Right lobe of liver (tissue), 4 donors: ENCODE data around the gene PLIN5.

ENCODE experiments used
- CTCF ChIP-seq, 4 donors: fragments of 200-600 bp in 3 of 4; fragments of 450-650 bp in 1 of 4; IDR thresholded peaks; one replicate each; pipeline versions ENCODE4 v1.5.1 to v1.8.0; 2016 to 2022; ENCODE audit warnings: antibody characterized with exemption in 4 of 4, mild to moderate bottlenecking in 2 of 4
- POLR2A ChIP-seq: fragments of 450-650 bp; IDR thresholded peaks from one replicate; pipeline ENCODE4 v1.6.1; 2017; ENCODE audit warnings: antibody characterized with exemption, mild to moderate bottlenecking
- donor health status: DM: no; HTN: no; CAD: no.
- donor health status: DM: no; HTN: no; CAD: no.
- donor health status: DM: no; HTN: yes; CAD: no.

GRCh38 chr19:4503825-4504170 is 31.2 kb downstream of the PLIN5 start:
- TF ChIP-seq POLR2A (no peak), CTCF (IDR thresholded peaks at IDR 0.05) (no peak)
